ENCODE results near the gene MBP. TPM values are rescaled to one million over a fixed set of nuclear protein-coding genes. Genes with fewer than 3 reads are reported as not detected.
"Not testable (repeated sequence)": the region's sequence is repeated elsewhere in the genome, so short reads cannot be mapped to it uniquely, and the experiment has no call there.

Gene MBP
- total RNA-seq, 2 experiments from 2014 or later = 38.9 to 40.4 TPM

GRCh38 chr18:77020561-77020960 is 112.0 kb downstream of the MBP start:
- CTCF ChIA-PET = no interaction called here
- Mint-ChIP-seq H3K27ac (no peak overlapping the region), H3K36me3 (peaks cover 21% of the 10 kb centered on the region), H3K4me1 (ENCODE audit: low read depth) (peaks cover 14% of the 10 kb centered on the region), H3K4me3 (no peak overlapping the region), H3K27me3 (no peaks in the 10 kb centered on the region), H3K9me3 (no peaks in the 10 kb centered on the region)
- intact Hi-C loops (cut with micrococcal nuclease) = no loop called here
- no peak for DNase-seq
- POLR2A ChIA-PET = no interaction called here

DNA sequence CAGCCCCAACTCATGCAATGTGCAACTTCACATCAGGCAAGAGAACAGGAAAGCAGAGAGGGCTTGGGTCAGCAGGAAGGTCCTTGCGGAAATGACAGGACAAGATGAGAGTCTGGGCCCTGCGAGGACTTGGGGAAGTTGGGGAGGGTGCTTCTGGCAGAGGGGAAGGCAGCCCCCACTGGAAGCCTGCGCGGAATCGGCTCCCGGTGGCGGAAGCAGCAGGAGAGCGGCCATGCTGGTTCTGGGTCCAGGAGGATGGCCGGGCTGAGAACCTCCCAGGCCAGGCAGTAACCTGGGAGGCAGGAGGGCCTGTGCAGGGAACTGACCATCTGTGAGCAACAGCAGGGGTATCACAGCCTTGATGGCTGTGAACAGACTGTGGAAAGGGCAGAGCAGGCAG is 112.9 kb downstream of the MBP start:
- H3K27me3 Mint-ChIP-seq = no peaks in the 10 kb centered on the region
- POLR2A ChIA-PET = no interaction called here
- no peak overlapping the region for H3K4me3 Mint-ChIP-seq
- no peak for DNase-seq
- CTCF ChIA-PET = no interaction called here
- peak overlapping the region; percentile 45 for H3K27ac Mint-ChIP-seq
- H3K4me1 Mint-ChIP-seq (ENCODE audit: low read depth) = peaks cover 19% of the 10 kb centered on the region
- no peaks in the 10 kb centered on the region for H3K9me3 Mint-ChIP-seq
- intact Hi-C loops (cut with micrococcal nuclease) = no loop called here
- peaks cover 24% of the 10 kb centered on the region for H3K36me3 Mint-ChIP-seq

DNA sequence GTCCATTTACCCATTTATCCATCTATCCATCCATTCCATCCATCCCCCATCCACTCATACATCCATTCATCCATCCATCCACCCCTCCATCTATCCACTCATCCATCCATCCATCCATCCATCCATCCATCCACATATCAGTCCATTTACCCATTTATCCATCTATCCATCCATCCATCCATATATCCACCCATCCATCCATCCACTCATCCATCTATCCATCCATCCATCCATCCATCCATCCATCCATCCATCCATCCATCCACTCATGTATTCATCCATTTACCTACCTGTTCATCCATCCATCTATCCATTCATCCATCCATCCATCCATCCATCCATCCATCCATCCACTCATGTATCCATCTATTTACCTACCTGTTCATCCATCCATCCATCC is 113.9 kb downstream of the MBP start:
- DNase-seq; H3K27ac Mint-ChIP-seq; H3K9me3 Mint-ChIP-seq; intact Hi-C loops (cut with micrococcal nuclease); H3K4me3 Mint-ChIP-seq; H3K27me3 Mint-ChIP-seq; CTCF ChIA-PET; POLR2A ChIA-PET: not testable (repeated sequence)
- Mint-ChIP-seq H3K4me1 (ENCODE audit: low read depth) (peaks cover 19% of the 10 kb centered on the region), H3K36me3 (peaks cover 22% of the 10 kb centered on the region)

DNA sequence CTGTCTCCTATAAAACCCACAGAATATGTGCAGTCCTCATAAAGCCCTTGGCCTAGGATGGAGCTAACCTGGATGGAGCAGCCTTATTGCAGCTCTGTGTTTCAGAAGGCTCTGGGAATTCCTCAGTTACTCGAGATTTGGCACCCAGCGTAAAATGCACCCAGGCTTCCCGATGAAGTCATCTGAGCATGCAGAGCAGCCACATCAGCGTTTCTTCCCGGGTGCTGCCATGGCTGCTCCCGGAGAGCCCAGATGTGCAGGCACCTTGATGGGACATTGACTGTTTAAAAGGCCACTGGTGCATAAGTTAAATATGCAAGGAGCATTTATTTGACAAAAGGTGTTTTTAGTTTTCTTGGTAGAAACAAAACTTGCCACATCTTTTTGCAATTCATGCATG is 115.2 kb downstream of the MBP start:
- H3K9me3 Mint-ChIP-seq = no peaks in the 10 kb centered on the region
- no peak overlapping the region for H3K4me3 Mint-ChIP-seq
- H3K27ac Mint-ChIP-seq = no peak overlapping the region
- H3K27me3 Mint-ChIP-seq = no peaks in the 10 kb centered on the region
- no peak for DNase-seq
- POLR2A ChIA-PET = no interaction called here
- intact Hi-C loops (cut with micrococcal nuclease) = no loop called here
- peaks cover 22% of the 10 kb centered on the region for H3K36me3 Mint-ChIP-seq
- peaks cover 21% of the 10 kb centered on the region for H3K4me1 Mint-ChIP-seq (ENCODE audit: low read depth)
- CTCF ChIA-PET = no interaction called here

DNA sequence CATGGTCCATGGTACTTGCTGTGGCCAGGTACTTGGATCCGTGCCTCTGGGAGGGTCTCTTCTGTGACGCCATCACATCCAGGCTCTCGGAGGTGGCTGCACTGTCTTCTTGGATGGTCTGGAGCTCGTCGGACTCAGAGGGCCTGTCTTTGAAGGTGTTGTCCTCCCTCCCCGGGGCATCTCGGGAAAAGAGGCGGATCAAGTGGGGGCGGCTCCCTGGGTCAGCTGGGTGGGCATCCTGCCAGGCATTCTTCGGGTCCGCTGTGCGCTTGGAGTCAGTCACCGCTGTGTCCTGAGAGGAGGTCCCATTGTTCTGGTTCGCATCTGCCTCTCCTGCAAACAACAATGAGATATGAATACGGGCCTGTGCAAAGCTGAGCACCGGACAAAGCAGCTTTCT is 115.6 kb downstream of the MBP start:
- no peak overlapping the region for H3K27ac Mint-ChIP-seq
- CTCF ChIA-PET = no interaction called here

GRCh38 chr18:77015771-77016710 is 116.5 kb downstream of the MBP start:
- no peaks in the 10 kb centered on the region for H3K9me3 Mint-ChIP-seq
- peaks cover 24% of the 10 kb centered on the region for H3K4me1 Mint-ChIP-seq (ENCODE audit: low read depth)
- no peak for DNase-seq
- CTCF ChIA-PET = no interaction called here
- no peak overlapping the region for H3K4me3 Mint-ChIP-seq
- H3K36me3 Mint-ChIP-seq = peaks cover 18% of the 10 kb centered on the region
- no peak overlapping the region for H3K27ac Mint-ChIP-seq
- H3K27me3 Mint-ChIP-seq = no peaks in the 10 kb centered on the region
- POLR2A ChIA-PET = no interaction called here
- intact Hi-C loops (cut with micrococcal nuclease) = no loop called here

More for the DNA sequence above, 115.6 kb downstream of the MBP start:
- POLR2A ChIA-PET = no interaction called here
- no peak overlapping the region for H3K4me3 Mint-ChIP-seq
- intact Hi-C loops (cut with micrococcal nuclease) = no loop called here
- H3K9me3 Mint-ChIP-seq = no peaks in the 10 kb centered on the region
- peaks cover 21% of the 10 kb centered on the region for H3K36me3 Mint-ChIP-seq
- peaks cover 24% of the 10 kb centered on the region for H3K4me1 Mint-ChIP-seq (ENCODE audit: low read depth)
- no peaks in the 10 kb centered on the region for H3K27me3 Mint-ChIP-seq
- DNase-seq = no peak

- Mint-ChIP-seq H3K36me3 (peaks cover 18% of the 10 kb centered on the region), H3K27ac (peak overlapping the region; percentile 24)
Measured at GRCh38 chr18:77015169-77015568, 117.4 kb downstream of the MBP start.

DNA sequence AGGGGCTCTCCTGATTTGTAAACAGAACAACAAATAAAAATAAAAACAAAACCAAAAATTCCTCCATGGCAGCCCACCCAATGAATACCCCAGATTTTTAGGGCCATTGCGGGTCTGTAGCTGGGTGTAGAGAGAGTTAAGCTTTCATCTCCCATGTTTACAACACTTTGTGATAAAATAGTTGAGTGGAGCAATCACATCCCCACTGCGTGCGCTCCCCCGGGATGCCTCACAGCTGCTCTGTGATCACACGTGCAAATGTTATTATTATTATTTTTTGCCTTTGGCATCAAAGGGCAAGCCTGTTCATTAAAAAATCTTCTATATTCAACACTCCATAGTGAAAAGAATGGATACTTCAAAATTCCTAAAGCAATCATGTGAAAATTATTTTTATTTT is 118.0 kb downstream of the MBP start:
- CTCF ChIA-PET = interaction anchor here (0.6 to 5.5 kb wide), 2 partner anchors 12 to 14 kb away, joined by 3 to 26 read pairs; no protein-coding TSS in a partner anchor
- peaks cover 23% of the 10 kb centered on the region for H3K4me1 Mint-ChIP-seq (ENCODE audit: low read depth)
- no peaks in the 10 kb centered on the region for H3K9me3 Mint-ChIP-seq
- DNase-seq = no peak
- H3K36me3 Mint-ChIP-seq = peaks cover 16% of the 10 kb centered on the region
- POLR2A ChIA-PET = no interaction called here
- no peaks in the 10 kb centered on the region for H3K27me3 Mint-ChIP-seq
- H3K27ac Mint-ChIP-seq = no peak overlapping the region
- no peak overlapping the region for H3K4me3 Mint-ChIP-seq
- intact Hi-C loops (cut with micrococcal nuclease) = no loop called here

More at GRCh38 chr18:77015169-77015568, 117.4 kb downstream of the MBP start:
- H3K9me3 Mint-ChIP-seq = no peaks in the 10 kb centered on the region
- ChIA-PET POLR2A (no interaction called here), CTCF (interaction anchor here (0.6 to 5.5 kb wide), 2 partner anchors 12 to 15 kb away, joined by 3 to 26 read pairs; no protein-coding TSS in a partner anchor)
- H3K4me1 Mint-ChIP-seq (ENCODE audit: low read depth) = peaks cover 24% of the 10 kb centered on the region
- intact Hi-C loops (cut with micrococcal nuclease) = no loop called here
- DNase-seq = no peak
- H3K4me3 Mint-ChIP-seq = no peak overlapping the region
- no peaks in the 10 kb centered on the region for H3K27me3 Mint-ChIP-seq

DNA sequence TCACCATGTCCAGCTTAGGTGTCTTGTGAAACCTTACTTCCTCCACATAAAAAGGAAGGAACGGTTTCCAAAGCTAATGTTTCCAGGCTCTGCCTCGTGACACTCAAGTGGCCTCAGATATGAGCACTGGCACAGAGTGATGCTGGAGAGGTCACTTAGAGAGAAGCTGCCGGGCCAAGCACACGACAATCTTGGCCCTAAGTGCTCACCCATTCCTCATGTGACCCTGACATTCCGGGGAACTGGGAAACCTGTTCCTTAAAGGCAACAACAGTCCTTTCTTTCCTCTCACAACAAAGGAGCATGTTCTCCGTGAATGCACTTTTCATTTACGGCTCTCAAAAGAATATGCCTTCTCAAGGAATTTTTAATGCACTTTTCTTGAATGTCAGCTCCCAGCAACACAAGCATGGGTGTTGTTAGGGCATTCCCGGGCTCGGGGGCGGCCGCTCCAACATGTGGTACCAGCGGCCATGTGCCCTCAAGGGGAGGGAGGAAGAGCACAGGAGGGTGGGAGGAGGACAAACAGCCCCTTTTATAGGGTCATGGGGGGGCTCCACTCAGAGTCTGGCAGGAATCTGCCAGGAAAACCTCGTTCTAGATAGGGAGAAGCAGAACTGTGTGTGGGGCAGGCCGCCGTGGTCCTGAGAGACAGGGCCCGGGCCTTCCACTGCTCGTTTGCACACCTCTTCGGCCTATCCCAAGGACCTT is 118.6 kb downstream of the MBP start:
- intact Hi-C loops (cut with micrococcal nuclease) = no loop called here
- peaks cover 14% of the 10 kb centered on the region for H3K36me3 Mint-ChIP-seq
- no peak overlapping the region for H3K4me3 Mint-ChIP-seq
- ChIA-PET CTCF (interaction anchor here (1.8 to 5.5 kb wide), 3 partner anchors 11 to 30 kb away, joined by 5 to 26 read pairs (median 6); no protein-coding TSS in a partner anchor), POLR2A (no interaction called here)
- no peak for DNase-seq
- H3K27me3 Mint-ChIP-seq = no peaks in the 10 kb centered on the region
- no peak overlapping the region for H3K27ac Mint-ChIP-seq
- H3K4me1 Mint-ChIP-seq (ENCODE audit: low read depth) = peaks cover 19% of the 10 kb centered on the region
- no peaks in the 10 kb centered on the region for H3K9me3 Mint-ChIP-seq

DNA sequence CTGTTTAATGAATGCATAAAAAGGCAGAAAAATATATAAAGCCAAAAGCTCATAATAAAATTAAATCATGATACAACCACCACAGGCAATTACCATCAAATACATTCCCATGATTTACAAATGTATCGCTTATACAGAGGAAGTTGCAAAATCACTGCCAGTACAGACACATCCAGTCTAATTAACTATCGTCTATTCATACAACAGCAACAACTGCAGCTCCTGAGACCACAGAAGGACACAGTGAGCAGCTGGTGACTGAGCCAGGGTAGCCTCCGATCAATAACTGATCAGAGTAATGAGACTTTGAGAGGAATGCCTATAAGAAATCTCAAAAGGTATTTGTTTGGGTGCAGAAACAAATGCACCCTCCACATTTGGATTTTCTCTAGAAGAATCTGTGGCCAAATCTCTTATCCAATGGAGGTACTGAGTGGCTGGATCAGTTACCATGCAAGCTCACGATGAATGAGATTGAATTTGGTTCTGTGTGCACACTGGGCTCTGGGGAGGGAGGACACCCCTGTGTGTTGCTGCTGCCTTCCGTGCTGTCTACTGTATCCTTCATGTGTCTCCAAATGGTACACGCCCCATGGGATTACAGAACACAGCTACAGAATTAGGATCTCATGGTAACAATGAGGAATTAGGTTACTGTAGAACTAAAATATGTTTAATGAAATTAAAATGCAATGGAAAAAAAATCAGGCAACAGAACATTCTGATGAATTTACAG is 119.6 kb downstream of the MBP start:
- DNase-seq = no peak
- intact Hi-C loops (cut with micrococcal nuclease) = no loop called here
- no peaks in the 10 kb centered on the region for H3K9me3 Mint-ChIP-seq
- H3K27ac Mint-ChIP-seq = peak overlapping the region; percentile 33
- ChIA-PET CTCF (interaction anchor here (1.0 to 5.5 kb wide), 4 partner anchors 10 to 42 kb away, joined by 3 to 26 read pairs (median 6); no protein-coding TSS in a partner anchor), POLR2A (no interaction called here)
- no peaks in the 10 kb centered on the region for H3K27me3 Mint-ChIP-seq
- H3K36me3 Mint-ChIP-seq = peaks cover 13% of the 10 kb centered on the region
- peaks cover 21% of the 10 kb centered on the region for H3K4me1 Mint-ChIP-seq (ENCODE audit: low read depth)
- H3K4me3 Mint-ChIP-seq = no peak overlapping the region

GRCh38 chr18:77012120-77012519 is 120.5 kb downstream of the MBP start:
- ChIA-PET CTCF (interaction anchor here (1.8 to 5.5 kb wide), 3 partner anchors 9 to 28 kb away, joined by 5 to 26 read pairs (median 6); no protein-coding TSS in a partner anchor), POLR2A (no interaction called here)
- no peak for DNase-seq
- H3K27ac Mint-ChIP-seq = peak overlapping the region; percentile 25
- H3K4me3 Mint-ChIP-seq = no peak overlapping the region
- H3K27me3 Mint-ChIP-seq = no peaks in the 10 kb centered on the region
- no peaks in the 10 kb centered on the region for H3K9me3 Mint-ChIP-seq
- intact Hi-C loops (cut with micrococcal nuclease) = no loop called here
- H3K4me1 Mint-ChIP-seq (ENCODE audit: low read depth) = peaks cover 24% of the 10 kb centered on the region
- peaks cover 10% of the 10 kb centered on the region for H3K36me3 Mint-ChIP-seq

- no peak for DNase-seq
- no peaks in the 10 kb centered on the region for H3K27me3 Mint-ChIP-seq
- ChIA-PET POLR2A (no interaction called here), CTCF (interaction anchor here (1.6 to 1.9 kb wide), 2 partner anchors 9 to 27 kb away, joined by 7 to 14 read pairs; no protein-coding TSS in a partner anchor)
- intact Hi-C loops (cut with micrococcal nuclease) = no loop called here
- H3K9me3 Mint-ChIP-seq = no peaks in the 10 kb centered on the region
- no peaks in the 10 kb centered on the region for H3K36me3 Mint-ChIP-seq
- H3K27ac Mint-ChIP-seq = no peak overlapping the region
- H3K4me3 Mint-ChIP-seq = no peak overlapping the region
- peaks cover 22% of the 10 kb centered on the region for H3K4me1 Mint-ChIP-seq (ENCODE audit: low read depth)
Measured at GRCh38 chr18:77009675-77010074, 122.9 kb downstream of the MBP start.

Data from activated CD4-positive, alpha-beta memory T cell treated with anti-CD3 and anti-CD28 coated beads for 36 hours (primary cell).